Endodermal cell (in vitro differentiated cells): ENCODE measurements around the gene CLIC3. TPM values are rescaled to one million over a fixed set of nuclear protein-coding genes. Genes with fewer than 3 reads are reported as not detected.
A peak's percentile ranks its signal among the peaks of the same experiment; 100 is the strongest.

Source experiments
- DNase-seq: peaks from one replicate; pipeline ENCODE4 v3.0.0-alpha.2; 2017
- H3K27ac ChIP-seq: 2 replicates; pipeline ENCODE4 v1.5.1; 2013; ENCODE audit warnings: mild to moderate bottlenecking, low read depth, low read length, moderate library complexity
- H3K27me3 ChIP-seq: 2 replicates; pipeline ENCODE4 v1.6.1; 2013; ENCODE audit warnings: mild to moderate bottlenecking, low read length, moderate library complexity; ENCODE audit not compliant: insufficient read depth, control insufficient read depth, poor library complexity, severe bottlenecking
- H3K36me3 ChIP-seq: 2 replicates; pipeline ENCODE4 v1.7.0; 2013; ENCODE audit warnings: mild to moderate bottlenecking, low read length, moderate library complexity; ENCODE audit not compliant: control insufficient read depth, insufficient read depth
- H3K4me1 ChIP-seq: one replicate; pipeline ENCODE4 v1.7.0; 2013; ENCODE audit warnings: low read length; ENCODE audit not compliant: control insufficient read depth, insufficient read depth
- H3K4me3 ChIP-seq: 2 replicates; pipeline ENCODE4 v1.5.1; 2013; ENCODE audit warnings: mild to moderate bottlenecking, low read length, moderate library complexity
- H3K9ac ChIP-seq: 2 replicates; pipeline ENCODE4 v1.6.1; 2013; ENCODE audit warnings: mild to moderate bottlenecking, low read length, moderate library complexity; ENCODE audit not compliant: poor library complexity, severe bottlenecking; ENCODE audit errors: extremely low read depth
- H3K9me3 ChIP-seq: 2 replicates; pipeline ENCODE4 v1.6.1; 2013; ENCODE audit warnings: mild to moderate bottlenecking, low read length, moderate library complexity; ENCODE audit not compliant: control insufficient read depth
- H3K27ac Mint-ChIP-seq: 2 replicates; pipeline ENCODE4 v1.8.0; 2020; ENCODE audit warnings: mixed read lengths
- H3K27me3 Mint-ChIP-seq: 2 replicates; pipeline ENCODE4 v1.8.0; 2021; ENCODE audit warnings: mild to moderate bottlenecking, mixed read lengths; ENCODE audit not compliant: insufficient read depth
- H3K36me3 Mint-ChIP-seq: 2 replicates; pipeline ENCODE4 v1.8.0; 2020; ENCODE audit warnings: low read depth, mixed read lengths
- H3K4me1 Mint-ChIP-seq: 2 replicates; pipeline ENCODE4 v1.8.0; 2020; ENCODE audit warnings: mixed read lengths
- H3K4me3 Mint-ChIP-seq: 2 replicates; pipeline ENCODE4 v1.8.0; 2020; ENCODE audit warnings: mild to moderate bottlenecking, moderate library complexity, mixed read lengths
- H3K9me3 Mint-ChIP-seq: 2 replicates; pipeline ENCODE4 v1.8.0; 2020; ENCODE audit warnings: mild to moderate bottlenecking, mixed read lengths
- CTCF ChIP-seq: fragments of 200-600 bp; sonication (generic); conservative IDR thresholded peaks from 2 replicates; pipeline ENCODE4 v1.5.0; 2021; ENCODE audit warnings: antibody characterized with exemption, mild to moderate bottlenecking
- WGBS, 2 experiments: methylation state at CpG; one replicate each; pipeline versions ENCODE4 v1.1.5 to v1.1.7; 2013; ENCODE audit warnings: missing lambda C conversion rate in 2 of 2, mixed read lengths in 1 of 2; ENCODE audit not compliant: insufficient coverage in 1 of 2, insufficient read length in 1 of 2; 5-methylcytosine and 5-hydroxymethylcytosine counted together
- total RNA-seq, 2 donors: library from RNA; stranded (reverse); fragmentation: NEBNext Ultra II Directional in 1 of 2; extraction: Animal tissue kit (Norgen Biotek cat#: 25700) in 1 of 2; gene quantifications; 2 replicates in 1 of 2; 3 replicates in 1 of 2; pipeline ENCODE4 v1.2.1, GENCODE V29; 2021

The CLIC3 gene
- total RNA-seq, 2 donors from 2014 or later: 0.46 TPM; not detected in 1

DNA sequence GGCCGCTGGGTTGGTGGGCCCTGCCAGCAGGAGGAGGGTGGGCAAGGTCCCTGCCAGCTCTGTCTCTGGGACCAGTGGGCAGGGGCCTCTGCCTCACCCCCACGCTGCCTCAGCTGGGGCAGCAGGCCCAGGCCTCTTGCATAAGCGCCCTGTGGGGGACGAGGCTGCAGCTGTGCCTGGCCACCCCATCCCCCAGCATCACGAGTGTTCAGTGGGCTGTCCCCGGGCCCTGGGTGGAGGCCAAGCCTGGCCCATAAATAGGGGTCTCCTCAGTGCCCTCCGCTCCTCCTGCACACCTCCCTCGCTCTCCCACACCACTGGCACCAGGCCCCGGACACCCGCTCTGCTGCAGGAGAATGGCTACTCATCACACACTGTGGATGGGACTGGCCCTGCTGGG is 19.1 kb downstream of the CLIC3 start, which contains the start of gene PTGDS:
Gene PTGDS, plus strand, starts transcription at position 282 of the 400 bp plus-strand sequence. Its CDS starts 75 bp downstream, at position 357.
- 87 to 92% methylated on average over 4 to 10 of the region's 10 CpGs for WGBS, 2 experiments
- DNase-seq: no peak
- H3K36me3 ChIP-seq: no peaks in the 10 kb centered on the region
- TF ChIP-seq CTCF: no peak
- Mint-ChIP-seq H3K4me1 (peaks cover 11% of the 10 kb centered on the region), H3K9me3 (no peaks in the 10 kb centered on the region), H3K27ac (no peak within 1 kb of the TSS), H3K4me3 (peak within 1 kb of the TSS; percentile 52), H3K36me3 (no peaks in the 10 kb centered on the region), H3K27me3 (peaks cover 2% of the 10 kb centered on the region)
- H3K27me3 ChIP-seq: peaks cover 6% of the 10 kb centered on the region
- H3K9ac ChIP-seq: peak within 1 kb of the TSS; percentile 6
- peak within 1 kb of the TSS; percentile 69 for H3K4me3 ChIP-seq
- H3K9me3 ChIP-seq: no peaks in the 10 kb centered on the region
- peaks cover 3% of the 10 kb centered on the region for H3K4me1 ChIP-seq
- no peak within 1 kb of the TSS for H3K27ac ChIP-seq

DNA sequence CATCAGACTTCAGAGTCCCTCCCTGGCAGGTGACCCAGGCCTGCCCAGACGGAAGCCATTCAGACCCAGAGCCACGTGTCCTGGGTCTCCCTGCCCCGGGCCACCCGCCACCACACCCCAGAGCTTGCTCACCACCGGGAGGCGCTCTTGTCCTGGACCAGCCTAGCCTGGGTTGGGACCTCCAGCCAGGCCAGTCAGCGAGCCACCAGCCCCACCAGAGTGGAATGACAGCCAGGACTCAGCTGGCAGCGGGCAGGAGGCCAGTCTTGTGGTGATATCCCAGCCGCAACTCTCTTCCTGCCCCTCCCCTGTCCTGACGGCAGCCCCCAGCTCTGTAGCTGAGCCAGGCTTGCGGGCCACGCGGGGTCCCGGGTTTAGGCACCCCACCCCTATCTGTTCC is 20.7 kb downstream of the CLIC3 start:
- peak; percentile 79 for TF ChIP-seq CTCF
- Histone ChIP-seq H3K9ac (no peak overlapping the region), H3K4me3 (no peak overlapping the region), H3K36me3 (no peaks in the 10 kb centered on the region), H3K4me1 (peaks cover 3% of the 10 kb centered on the region), H3K27ac (no peak overlapping the region), H3K9me3 (no peaks in the 10 kb centered on the region), H3K27me3 (peaks cover 6% of the 10 kb centered on the region)
- Mint-ChIP-seq H3K27me3 (peaks cover 2% of the 10 kb centered on the region), H3K4me1 (peaks cover 8% of the 10 kb centered on the region), H3K27ac (no peak overlapping the region), H3K4me3 (no peak overlapping the region), H3K9me3 (no peaks in the 10 kb centered on the region), H3K36me3 (no peaks in the 10 kb centered on the region)
- WGBS, 2 experiments: 85 to 86% methylated on average over 8 to 14 of the region's 14 CpGs
- peak; percentile 92 for DNase-seq

- H3K4me3 ChIP-seq: no peak overlapping the region
- Mint-ChIP-seq H3K27ac (no peak overlapping the region), H3K4me3 (no peak overlapping the region), H3K9me3 (no peaks in the 10 kb centered on the region), H3K4me1 (peaks cover 2% of the 10 kb centered on the region), H3K27me3 (peaks cover 2% of the 10 kb centered on the region), H3K36me3 (no peaks in the 10 kb centered on the region)
- no peaks in the 10 kb centered on the region for H3K36me3 ChIP-seq
- H3K4me1 ChIP-seq: peaks cover 3% of the 10 kb centered on the region
- H3K9ac ChIP-seq: no peak overlapping the region
- WGBS, 2 experiments: 86 to 88% methylated on average over 12 to 15 of the region's 15 CpGs
- DNase-seq: no peak
- no peak overlapping the region for H3K27ac ChIP-seq
- no peak for TF ChIP-seq CTCF
- H3K27me3 ChIP-seq: peaks cover 6% of the 10 kb centered on the region
- no peaks in the 10 kb centered on the region for H3K9me3 ChIP-seq
These were observed 21.4 kb downstream of the CLIC3 start for GRCh38 chr9:136974817-136975535.
